Mesenchymal stem cell (in vitro differentiated cells and primary cell): ENCODE results near the gene GPR150.

ENCODE experiments used
- DNase-seq: peaks from one replicate; pipeline ENCODE4 v3.0.0-alpha.2; 2013
- H2AFZ ChIP-seq: one replicate; pipeline ENCODE4 v1.6.1; 2013; ENCODE audit warnings: low read depth, mild to moderate bottlenecking, control low read depth, inconsistent platforms, low read length, moderate library complexity
- H2AK5ac ChIP-seq: 2 replicates; pipeline ENCODE4 v1.6.1; 2013; ENCODE audit warnings: low read length, moderate library complexity, mild to moderate bottlenecking, inconsistent platforms; ENCODE audit not compliant: severe bottlenecking
- H2BK120ac ChIP-seq: one replicate; pipeline ENCODE4 v1.6.1; 2013; ENCODE audit warnings: low read depth, mild to moderate bottlenecking, inconsistent platforms, low read length, moderate library complexity
- H2BK12ac ChIP-seq, 2 experiments: one replicate each; pipeline ENCODE4 v1.6.1; 2013; ENCODE audit warnings: inconsistent platforms in 2 of 2, low read length in 2 of 2, mild to moderate bottlenecking in 2 of 2, moderate library complexity in 2 of 2, control low read depth in 1 of 2
- H2BK15ac ChIP-seq: one replicate; pipeline ENCODE4 v1.6.1; 2013; ENCODE audit warnings: mild to moderate bottlenecking, low read depth, inconsistent platforms; ENCODE audit not compliant: poor library complexity, severe bottlenecking
- H2BK5ac ChIP-seq: 2 replicates; pipeline ENCODE4 v1.6.1; 2013; ENCODE audit warnings: low read depth, mild to moderate bottlenecking, low read length, control low read depth, inconsistent platforms; ENCODE audit not compliant: poor library complexity, severe bottlenecking
- H3K14ac ChIP-seq, 2 experiments: one replicate each; pipeline ENCODE4 v1.6.1; 2013; ENCODE audit warnings: inconsistent platforms in 2 of 2, low read length in 2 of 2, control low read depth in 1 of 2, mild to moderate bottlenecking in 1 of 2, moderate library complexity in 1 of 2
- H3K18ac ChIP-seq, 2 experiments: one replicate each; pipeline ENCODE4 v1.6.1; 2013; ENCODE audit warnings: inconsistent platforms in 2 of 2, low read length in 2 of 2, control low read depth in 1 of 2, low read depth in 1 of 2, mild to moderate bottlenecking in 1 of 2
- H3K23ac ChIP-seq, 2 experiments: one replicate each; pipeline ENCODE4 v1.6.1; 2013; ENCODE audit warnings: inconsistent platforms in 2 of 2, low read length in 2 of 2, mild to moderate bottlenecking in 2 of 2, moderate library complexity in 2 of 2, control low read depth in 1 of 2
- H3K27ac ChIP-seq: 2 replicates; pipeline ENCODE4 v1.5.1; 2013; ENCODE audit warnings: mild to moderate bottlenecking, moderate library complexity, low read length, control low read depth, inconsistent platforms; ENCODE audit not compliant: poor library complexity, severe bottlenecking
- H3K27me3 ChIP-seq, 2 experiments: 2 replicates each; pipeline versions ENCODE4 v1.6.1 to v1.7.0; 2013; ENCODE audit warnings: low read length in 2 of 2, mild to moderate bottlenecking in 2 of 2, moderate library complexity in 2 of 2, control low read depth in 1 of 2, inconsistent platforms in 1 of 2; ENCODE audit not compliant: control insufficient read depth in 1 of 2, insufficient read depth in 1 of 2
- H3K36me3 ChIP-seq, 2 experiments: 2 replicates each; pipeline versions ENCODE4 v1.6.1 to v1.7.0; 2013; ENCODE audit warnings: low read length in 2 of 2, control low read depth in 1 of 2, inconsistent platforms in 1 of 2, low read depth in 1 of 2, mild to moderate bottlenecking in 1 of 2; ENCODE audit not compliant: insufficient read depth in 2 of 2, control insufficient read depth in 1 of 2
- H3K4ac ChIP-seq, 2 experiments: one replicate each; pipeline ENCODE4 v1.6.1; 2013; ENCODE audit warnings: inconsistent platforms in 2 of 2, low read length in 2 of 2, mild to moderate bottlenecking in 2 of 2, moderate library complexity in 2 of 2, control low read depth in 1 of 2, low read depth in 1 of 2
- H3K4me1 ChIP-seq: 2 replicates; pipeline ENCODE4 v1.6.1; 2013; ENCODE audit warnings: low read depth, low read length, control low read depth; ENCODE audit not compliant: control insufficient read depth, insufficient read depth
- H3K4me2 ChIP-seq: 2 replicates; pipeline ENCODE4 v1.6.1; 2013; ENCODE audit warnings: low read length, mild to moderate bottlenecking, inconsistent platforms; ENCODE audit not compliant: poor library complexity, severe bottlenecking
- H3K4me3 ChIP-seq, 2 experiments: 2 replicates each; pipeline versions ENCODE4 v1.5.1 to v1.7.0; 2013; ENCODE audit warnings: low read length in 2 of 2, mild to moderate bottlenecking in 2 of 2, control low read depth in 1 of 2, low read depth in 1 of 2; ENCODE audit not compliant: insufficient read depth in 1 of 2
- H3K79me1 ChIP-seq: replicated peaks from 2 replicates; pipeline ENCODE4 v1.6.1; 2013; ENCODE audit warnings: mild to moderate bottlenecking, control low read depth, low read length, inconsistent platforms; ENCODE audit not compliant: poor library complexity, severe bottlenecking
- H3K9ac ChIP-seq: 2 replicates; pipeline ENCODE4 v1.7.0; 2013; ENCODE audit warnings: mild to moderate bottlenecking, low read length, moderate library complexity
- H3K9me3 ChIP-seq: 2 replicates; pipeline ENCODE4 v1.7.0; 2013; ENCODE audit warnings: mild to moderate bottlenecking, low read length; ENCODE audit not compliant: control insufficient read depth
- H4K8ac ChIP-seq: one replicate; pipeline ENCODE4 v1.6.1; 2013; ENCODE audit warnings: inconsistent platforms, mild to moderate bottlenecking, low read length, moderate library complexity
- H4K91ac ChIP-seq: one replicate; pipeline ENCODE4 v1.6.1; 2013; ENCODE audit warnings: mild to moderate bottlenecking, low read length, inconsistent platforms
- WGBS: methylation state at CpG from one replicate; pipeline ENCODE4 v1.1.7; 2013; ENCODE audit warnings: mixed read lengths; 5-methylcytosine and 5-hydroxymethylcytosine counted together

The GPR150 gene

DNA sequence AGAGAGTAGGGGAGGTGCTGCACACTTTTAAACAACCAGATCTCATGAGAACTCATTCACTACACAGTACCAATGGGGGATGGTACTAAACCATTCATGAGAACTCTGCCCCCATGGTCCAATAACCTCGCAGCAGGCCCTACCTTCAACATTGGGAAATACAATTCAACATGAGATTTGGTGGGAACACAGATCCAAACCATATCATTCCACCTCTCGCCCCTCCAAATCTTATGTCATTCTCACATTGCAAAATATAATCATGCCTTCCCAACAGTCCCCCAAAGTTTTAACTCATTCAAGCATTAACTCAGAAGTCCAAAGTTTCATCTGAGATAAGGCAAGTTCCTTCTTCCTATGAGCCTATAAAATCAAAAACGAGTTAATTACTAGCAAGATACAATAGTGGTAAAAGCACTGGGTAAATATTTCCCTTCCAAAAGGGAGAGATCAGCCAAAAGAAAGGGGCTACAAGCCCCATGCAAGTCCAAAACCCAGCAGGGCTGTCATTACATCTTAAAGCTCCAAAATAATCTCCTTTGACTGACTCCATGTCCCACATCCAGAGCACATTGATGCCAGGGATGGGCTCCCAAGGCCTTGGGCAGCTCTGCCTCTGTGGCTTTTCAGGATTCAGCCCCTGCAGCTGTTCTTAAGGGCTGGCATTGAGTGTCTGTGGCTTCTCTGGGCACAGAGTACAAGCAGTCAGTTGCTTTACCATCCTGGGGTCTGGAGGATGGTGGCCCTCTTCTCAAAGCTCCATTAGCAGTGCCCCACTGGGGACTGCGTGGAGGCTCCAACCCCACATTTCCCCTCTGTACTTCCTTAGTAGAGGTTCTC lies 8.3 kb downstream of the GPR150 start:
- DNase-seq, result no peak
- WGBS, result 85% methylated on average over 4 of the region's 4 CpGs

GRCh38 chr5:95628933-95629332 lies 9.0 kb downstream of the GPR150 start:
- no peak for DNase-seq
- H3K27ac ChIP-seq, result no peak overlapping the region
- H2AFZ ChIP-seq, result no peak overlapping the region
- no peak overlapping the region for H3K18ac ChIP-seq
- no peak overlapping the region for H3K9ac ChIP-seq
- H2BK120ac ChIP-seq, result no peak overlapping the region
- no peaks in the 10 kb centered on the region for H3K36me3 ChIP-seq
- H2BK15ac ChIP-seq, result no peak overlapping the region
- H3K4me1 ChIP-seq, result peaks cover 2% of the 10 kb centered on the region
- no peaks in the 10 kb centered on the region for H3K27me3 ChIP-seq
- no peak overlapping the region for H3K4me3 ChIP-seq
- no peak overlapping the region for H4K91ac ChIP-seq
- no peak overlapping the region for H3K4me2 ChIP-seq
- no peak overlapping the region for H2AK5ac ChIP-seq
- 90% methylated on average over 1 of the region's 1 CpG for WGBS
- no peaks in the 10 kb centered on the region for H3K79me1 ChIP-seq
- no peak overlapping the region for H3K14ac ChIP-seq
- H2BK5ac ChIP-seq, result no peak overlapping the region
- no peak overlapping the region for H3K4ac ChIP-seq
- no peaks in the 10 kb centered on the region for H3K9me3 ChIP-seq
- H2BK12ac ChIP-seq, result no peak overlapping the region
- H3K23ac ChIP-seq, result no peak overlapping the region
- no peak overlapping the region for H4K8ac ChIP-seq

More for the DNA sequence above, 8.3 kb downstream of the GPR150 start:
- H3K4me2 ChIP-seq, result no peak overlapping the region
- no peak overlapping the region for H2BK15ac ChIP-seq
- H4K91ac ChIP-seq, result no peak overlapping the region
- no peaks in the 10 kb centered on the region for H3K79me1 ChIP-seq
- H2BK12ac ChIP-seq, result no peak overlapping the region
- H2BK120ac ChIP-seq, result no peak overlapping the region
- H3K4ac ChIP-seq, result no peak overlapping the region
- H4K8ac ChIP-seq, result no peak overlapping the region
- H3K4me1 ChIP-seq, result peaks cover 2% of the 10 kb centered on the region
- H3K18ac ChIP-seq, result no peak overlapping the region
- no peak overlapping the region for H2AK5ac ChIP-seq
- no peaks in the 10 kb centered on the region for H3K36me3 ChIP-seq
- H2BK5ac ChIP-seq, result no peak overlapping the region
- H3K14ac ChIP-seq, result no peak overlapping the region
- no peak overlapping the region for H3K23ac ChIP-seq
- no peaks in the 10 kb centered on the region for H3K9me3 ChIP-seq
- H3K27ac ChIP-seq, result no peak overlapping the region
- no peaks in the 10 kb centered on the region for H3K27me3 ChIP-seq
- H3K4me3 ChIP-seq, result no peak overlapping the region
- H2AFZ ChIP-seq, result no peak overlapping the region
- H3K9ac ChIP-seq, result no peak overlapping the region

GRCh38 chr5:95630394-95630917 lies 10.6 kb downstream of the GPR150 start:
- peak overlapping the region; percentile 31 for H3K9ac ChIP-seq
- no peaks in the 10 kb centered on the region for H3K79me1 ChIP-seq
- H3K4me2 ChIP-seq, result no peak overlapping the region
- peaks cover 2% of the 10 kb centered on the region for H3K4me1 ChIP-seq
- peak overlapping the region in 1 of 2 experiments; percentile 63 for H2BK12ac ChIP-seq
- no peak overlapping the region for H4K91ac ChIP-seq
- no peak overlapping the region for H3K4ac ChIP-seq
- no peak overlapping the region for H2AK5ac ChIP-seq
- no peak overlapping the region for H4K8ac ChIP-seq
- no peaks in the 10 kb centered on the region for H3K9me3 ChIP-seq
- 100% methylated on average over 4 of the region's 5 CpGs for WGBS
- H3K23ac ChIP-seq, result no peak overlapping the region
- H2BK5ac ChIP-seq, result no peak overlapping the region
- H3K27ac ChIP-seq, result no peak overlapping the region
- no peak overlapping the region for H2BK15ac ChIP-seq
- no peaks in the 10 kb centered on the region for H3K36me3 ChIP-seq
- H3K18ac ChIP-seq, result peak overlapping the region in 1 of 2 experiments; percentile 48
- no peak overlapping the region for H3K4me3 ChIP-seq
- no peak overlapping the region for H2AFZ ChIP-seq
- H3K27me3 ChIP-seq, result no peaks in the 10 kb centered on the region
- DNase-seq, result no peak
- no peak overlapping the region for H3K14ac ChIP-seq
- no peak overlapping the region for H2BK120ac ChIP-seq

GRCh38 chr5:95631255-95631958 lies 11.5 kb downstream of the GPR150 start:
- H2BK15ac ChIP-seq, result no peak overlapping the region
- no peak overlapping the region for H2BK120ac ChIP-seq
- DNase-seq, result peak; percentile 82
- peak overlapping the region in 1 of 2 experiments; percentile 1 for H3K4me3 ChIP-seq
- H2AFZ ChIP-seq, result no peak overlapping the region
- no peaks in the 10 kb centered on the region for H3K9me3 ChIP-seq
- no peak overlapping the region for H4K91ac ChIP-seq
- H3K4ac ChIP-seq, result no peak overlapping the region
- no peak overlapping the region for H3K18ac ChIP-seq
- H3K23ac ChIP-seq, result no peak overlapping the region
- H3K4me1 ChIP-seq, result peaks cover 2% of the 10 kb centered on the region
- H3K14ac ChIP-seq, result no peak overlapping the region
- H2BK5ac ChIP-seq, result no peak overlapping the region
- no peak overlapping the region for H2BK12ac ChIP-seq
- H3K79me1 ChIP-seq, result no peaks in the 10 kb centered on the region
- H2AK5ac ChIP-seq, result no peak overlapping the region
- H3K4me2 ChIP-seq, result no peak overlapping the region
- H3K27me3 ChIP-seq, result no peaks in the 10 kb centered on the region
- WGBS, result no CpG with 5 or more reads among the region's 2 CpGs
- no peak overlapping the region for H4K8ac ChIP-seq
- no peaks in the 10 kb centered on the region for H3K36me3 ChIP-seq
- H3K9ac ChIP-seq, result peak overlapping the region; percentile 44
- H3K27ac ChIP-seq, result peak overlapping the region; percentile 65
